Measurements from ENCODE around the gene CLIP1.
A peak's percentile ranks its signal among the peaks of the same experiment; 100 is the strongest.

Gene CLIP1

GRCh38 chr12:122282061-122282460 is 140.4 kb downstream of the CLIP1 start:
- no peak overlapping the region for H3K4me2 ChIP-seq (ENCODE audit: low read length)
- no peak overlapping the region for H3K4me3 ChIP-seq (ENCODE audit: low read length)
- no peaks in the 10 kb centered on the region for H3K27me3 ChIP-seq (ENCODE audit: low read depth, low read length)
- H3K4me1 ChIP-seq (ENCODE audit: low read length): no peaks in the 10 kb centered on the region
- H3K79me2 ChIP-seq (ENCODE audit: low read length): no peaks in the 10 kb centered on the region
- no peaks in the 10 kb centered on the region for H3K9me3 ChIP-seq (ENCODE audit: insufficient read depth, low read length)
- TF ChIP-seq EZH2phosphoT487 (IDR thresholded peaks at IDR 0.05; ENCODE audit: low read depth) (no peak), CTCF (IDR thresholded peaks at IDR 0.05; ENCODE audit: low read depth, low read length) (no peak)
- H3K36me3 ChIP-seq (replicated peaks; ENCODE audit: low read depth, low read length): peaks cover 3% of the 10 kb centered on the region
- no peak overlapping the region for H2AFZ ChIP-seq (ENCODE audit: low read depth, low read length)
- H3K27ac ChIP-seq (ENCODE audit: low read length): no peak overlapping the region
- no peak overlapping the region for H3K9ac ChIP-seq (ENCODE audit: low read length)
- H4K20me1 ChIP-seq (ENCODE audit: insufficient read depth, low read length): no peaks in the 10 kb centered on the region

- Histone ChIP-seq H3K4me3 (ENCODE audit: low read length) (no peak overlapping the region), H3K27me3 (ENCODE audit: low read depth, low read length) (no peaks in the 10 kb centered on the region), H3K9me3 (ENCODE audit: insufficient read depth, low read length) (no peaks in the 10 kb centered on the region), H2AFZ (ENCODE audit: low read depth, low read length) (no peak overlapping the region), H3K4me1 (ENCODE audit: low read length) (no peaks in the 10 kb centered on the region), H3K9ac (ENCODE audit: low read length) (no peak overlapping the region), H3K79me2 (ENCODE audit: low read length) (no peaks in the 10 kb centered on the region), H3K36me3 (replicated peaks; ENCODE audit: low read depth, low read length) (peaks cover 3% of the 10 kb centered on the region), H4K20me1 (ENCODE audit: insufficient read depth, low read length) (no peaks in the 10 kb centered on the region), H3K27ac (ENCODE audit: low read length) (no peak overlapping the region), H3K4me2 (ENCODE audit: low read length) (no peak overlapping the region)
- no peak for TF ChIP-seq EZH2phosphoT487 (IDR thresholded peaks at IDR 0.05; ENCODE audit: low read depth)
- no peak for TF ChIP-seq CTCF (IDR thresholded peaks at IDR 0.05; ENCODE audit: low read depth, low read length)
Measured at GRCh38 chr12:122276242-122276641, 146.2 kb downstream of the CLIP1 start.

GRCh38 chr12:122275459-122275858 is 147.0 kb downstream of the CLIP1 start:
- Histone ChIP-seq H3K79me2 (ENCODE audit: low read length) (no peaks in the 10 kb centered on the region), H3K9ac (ENCODE audit: low read length) (no peak overlapping the region), H3K36me3 (replicated peaks; ENCODE audit: low read depth, low read length) (peaks cover 3% of the 10 kb centered on the region), H3K4me3 (ENCODE audit: low read length) (no peak overlapping the region), H3K9me3 (ENCODE audit: insufficient read depth, low read length) (no peaks in the 10 kb centered on the region), H2AFZ (ENCODE audit: low read depth, low read length) (no peak overlapping the region), H4K20me1 (ENCODE audit: insufficient read depth, low read length) (no peaks in the 10 kb centered on the region), H3K4me2 (ENCODE audit: low read length) (no peak overlapping the region), H3K4me1 (ENCODE audit: low read length) (no peaks in the 10 kb centered on the region), H3K27me3 (ENCODE audit: low read depth, low read length) (no peaks in the 10 kb centered on the region), H3K27ac (ENCODE audit: low read length) (no peak overlapping the region)
- TF ChIP-seq CTCF (IDR thresholded peaks at IDR 0.05; ENCODE audit: low read depth, low read length): no peak

GRCh38 chr12:122266230-122266901 is 156.1 kb downstream of the CLIP1 start, which contains the start of gene VPS33A:
Gene VPS33A (minus strand): TSS chr12:122266494. CDS start chr12:122266408, 86 bp downstream.
- H4K20me1 ChIP-seq (ENCODE audit: insufficient read depth, low read length): no peaks in the 10 kb centered on the region
- no peaks in the 10 kb centered on the region for H3K27me3 ChIP-seq (ENCODE audit: low read depth, low read length)
- peaks cover 12% of the 10 kb centered on the region for H3K79me2 ChIP-seq (ENCODE audit: low read length)
- H2AFZ ChIP-seq (ENCODE audit: low read depth, low read length): peak within 1 kb of the TSS; percentile 87
- no peaks in the 10 kb centered on the region for H3K9me3 ChIP-seq (ENCODE audit: insufficient read depth, low read length)
- peak within 1 kb of the TSS; percentile 89 for H3K4me3 ChIP-seq (ENCODE audit: low read length)
- H3K9ac ChIP-seq (ENCODE audit: low read length): peak within 1 kb of the TSS; percentile 79
- H3K36me3 ChIP-seq (replicated peaks; ENCODE audit: low read depth, low read length): peaks cover 3% of the 10 kb centered on the region
- no peak for TF ChIP-seq EZH2phosphoT487 (IDR thresholded peaks at IDR 0.05; ENCODE audit: low read depth)
- no peak for TF ChIP-seq CTCF (IDR thresholded peaks at IDR 0.05; ENCODE audit: low read depth, low read length)
- peak within 1 kb of the TSS; percentile 67 for H3K27ac ChIP-seq (ENCODE audit: low read length)
- peak within 1 kb of the TSS; percentile 92 for H3K4me2 ChIP-seq (ENCODE audit: low read length)
- peaks cover 11% of the 10 kb centered on the region for H3K4me1 ChIP-seq (ENCODE audit: low read length)
